Measurements from ENCODE around the gene CCDC192. TPM values are rescaled to one million over a fixed set of nuclear protein-coding genes. Genes with fewer than 3 reads are reported as not detected.

CCDC192 gene
- total RNA-seq, 1 experiment from 2014 or later: not detected

DNA sequence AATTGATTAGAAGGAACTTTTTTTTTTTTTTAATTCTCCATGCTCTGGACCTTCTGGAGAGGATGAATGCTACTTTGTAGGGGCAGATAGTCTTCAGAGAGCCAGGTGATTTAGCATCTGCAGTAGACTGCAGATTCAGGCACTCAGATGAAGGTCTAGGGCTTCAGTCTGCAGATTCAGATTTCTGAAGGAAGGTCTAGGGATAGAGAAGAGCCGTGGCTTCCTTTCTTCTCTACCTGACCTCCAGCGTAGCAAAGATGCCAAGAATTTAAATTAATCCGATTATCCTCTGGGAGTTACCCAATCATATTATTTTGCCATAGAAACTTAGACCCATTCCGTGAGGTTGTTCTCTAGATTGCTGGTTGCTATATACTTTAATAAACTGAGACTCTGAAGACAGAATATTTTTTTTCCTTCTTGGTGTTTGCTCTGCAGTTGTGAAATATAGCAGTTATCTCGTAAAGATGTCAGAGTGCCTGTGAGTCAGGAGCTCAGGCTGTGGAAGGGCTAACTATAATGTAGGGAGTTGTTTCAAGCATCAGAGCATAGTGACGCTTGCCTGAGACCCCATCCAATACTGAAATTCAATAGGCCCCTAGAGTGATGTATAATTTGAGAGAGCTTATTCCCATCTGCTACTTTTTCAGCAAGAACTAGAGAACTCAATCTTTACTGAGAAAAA lies 247.7 kb downstream of the CCDC192 start:
- Mint-ChIP-seq H3K9me3 (ENCODE audit: unreplicated experiment) (no peaks in the 10 kb centered on the region), H3K4me1 (ENCODE audit: insufficient read depth, unreplicated experiment) (no peaks in the 10 kb centered on the region), H3K27me3 (ENCODE audit: insufficient read depth, unreplicated experiment) (no peaks in the 10 kb centered on the region), H3K4me3 (ENCODE audit: unreplicated experiment) (no peak overlapping the region), H3K36me3 (ENCODE audit: insufficient read depth, unreplicated experiment) (peaks cover 12% of the 10 kb centered on the region), H3K27ac (ENCODE audit: low read depth, unreplicated experiment) (no peak overlapping the region)
- no peak for DNase-seq (ENCODE audit: unreplicated experiment)
- CTCF ChIA-PET: no interaction called here
- TF ChIP-seq, protein P1, sequence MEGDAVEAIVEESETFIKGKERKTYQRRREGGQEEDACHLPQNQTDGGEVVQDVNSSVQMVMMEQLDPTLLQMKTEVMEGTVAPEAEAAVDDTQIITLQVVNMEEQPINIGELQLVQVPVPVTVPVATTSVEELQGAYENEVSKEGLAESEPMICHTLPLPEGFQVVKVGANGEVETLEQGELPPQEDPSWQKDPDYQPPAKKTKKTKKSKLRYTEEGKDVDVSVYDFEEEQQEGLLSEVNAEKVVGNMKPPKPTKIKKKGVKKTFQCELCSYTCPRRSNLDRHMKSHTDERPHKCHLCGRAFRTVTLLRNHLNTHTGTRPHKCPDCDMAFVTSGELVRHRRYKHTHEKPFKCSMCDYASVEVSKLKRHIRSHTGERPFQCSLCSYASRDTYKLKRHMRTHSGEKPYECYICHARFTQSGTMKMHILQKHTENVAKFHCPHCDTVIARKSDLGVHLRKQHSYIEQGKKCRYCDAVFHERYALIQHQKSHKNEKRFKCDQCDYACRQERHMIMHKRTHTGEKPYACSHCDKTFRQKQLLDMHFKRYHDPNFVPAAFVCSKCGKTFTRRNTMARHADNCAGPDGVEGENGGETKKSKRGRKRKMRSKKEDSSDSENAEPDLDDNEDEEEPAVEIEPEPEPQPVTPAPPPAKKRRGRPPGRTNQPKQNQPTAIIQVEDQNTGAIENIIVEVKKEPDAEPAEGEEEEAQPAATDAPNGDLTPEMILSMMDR (IDR thresholded peaks at IDR 0.05; ENCODE audit: unreplicated experiment): no peak
- POLR2A ChIA-PET: interaction anchor here (0.6 to 1.5 kb wide), 4 partner anchors 8 to 34 kb away, joined by 3 to 6 read pairs (median 4); no protein-coding TSS in a partner anchor
- intact Hi-C loops (cut with micrococcal nuclease): no loop called here
- no TSS peak for BruUV-seq (replicated peaks)

DNA sequence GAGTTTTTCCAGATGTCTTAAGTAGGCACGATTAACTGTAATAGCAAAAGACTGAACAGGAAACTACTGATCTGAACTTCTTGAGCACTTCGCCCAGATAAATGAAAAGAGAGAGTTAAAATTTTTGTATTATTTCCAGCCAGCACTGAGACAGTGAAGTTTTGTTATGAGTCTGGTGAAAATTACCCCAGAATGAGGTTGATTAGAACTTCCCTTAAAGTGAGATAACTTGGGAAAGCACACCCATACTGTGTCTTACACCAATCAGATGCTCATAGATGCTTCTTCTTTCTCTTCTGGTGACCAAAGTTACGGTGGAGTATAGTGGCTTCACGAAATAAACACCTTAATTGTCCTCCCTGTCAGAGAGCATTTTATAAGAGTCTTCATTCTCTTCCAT lies 248.6 kb downstream of the CCDC192 start:
- BruUV-seq (replicated peaks): no TSS peak
- intact Hi-C loops (cut with micrococcal nuclease): no loop called here
- H3K27ac Mint-ChIP-seq (ENCODE audit: low read depth, unreplicated experiment): no peak overlapping the region
- no peaks in the 10 kb centered on the region for H3K9me3 Mint-ChIP-seq (ENCODE audit: unreplicated experiment)
- no peaks in the 10 kb centered on the region for H3K27me3 Mint-ChIP-seq (ENCODE audit: insufficient read depth, unreplicated experiment)
- peaks cover 12% of the 10 kb centered on the region for H3K36me3 Mint-ChIP-seq (ENCODE audit: insufficient read depth, unreplicated experiment)
- no peak overlapping the region for H3K4me3 Mint-ChIP-seq (ENCODE audit: unreplicated experiment)
- DNase-seq (ENCODE audit: unreplicated experiment): no peak
- peaks cover under 1% of the 10 kb centered on the region for H3K4me1 Mint-ChIP-seq (ENCODE audit: insufficient read depth, unreplicated experiment)
- CTCF ChIA-PET: interaction anchor here (0.6 to 1.2 kb wide), 2 partner anchors 68 to 116 kb away, joined by 3 read pairs; no protein-coding TSS in a partner anchor
- TF ChIP-seq, protein P1 (IDR thresholded peaks at IDR 0.05; ENCODE audit: unreplicated experiment): no peak
- POLR2A ChIA-PET: interaction anchor here (1.5 kb wide), 1 partner anchor 10 kb away, joined by 6 read pairs; no protein-coding TSS in a partner anchor

DNA sequence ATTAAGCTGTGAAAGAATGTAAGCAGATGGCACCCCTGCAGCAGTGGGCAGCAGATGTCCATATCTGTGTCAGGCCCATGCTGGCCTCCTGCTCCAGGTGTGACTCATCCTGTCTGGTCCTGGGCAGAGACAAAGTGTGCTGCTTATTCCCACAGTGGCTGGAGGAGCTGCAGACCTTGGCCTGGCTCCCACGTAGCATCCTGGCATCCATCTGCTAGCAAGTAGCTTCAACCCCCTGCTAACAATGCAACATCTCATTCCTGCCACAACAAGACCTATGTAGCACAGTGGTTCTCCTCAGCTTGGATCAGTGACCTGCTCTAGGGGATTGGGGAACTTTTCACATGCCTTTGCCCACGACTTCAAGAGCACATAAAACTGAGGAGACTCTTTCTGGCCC lies 254.0 kb downstream of the CCDC192 start:
- intact Hi-C loops (cut with micrococcal nuclease): no loop called here
- Mint-ChIP-seq H3K9me3 (ENCODE audit: unreplicated experiment) (no peaks in the 10 kb centered on the region), H3K4me3 (ENCODE audit: unreplicated experiment) (no peak overlapping the region), H3K4me1 (ENCODE audit: insufficient read depth, unreplicated experiment) (peaks cover 37% of the 10 kb centered on the region), H3K27me3 (ENCODE audit: insufficient read depth, unreplicated experiment) (no peaks in the 10 kb centered on the region), H3K36me3 (ENCODE audit: insufficient read depth, unreplicated experiment) (peaks cover 2% of the 10 kb centered on the region), H3K27ac (ENCODE audit: low read depth, unreplicated experiment) (no peak overlapping the region)
- ChIA-PET CTCF (interaction anchor here (0.6 to 1.1 kb wide), 3 partner anchors 49 to 244 kb away, joined by 3 to 4 read pairs (median 3); no protein-coding TSS in a partner anchor), POLR2A (interaction anchor here (0.7 to 0.9 kb wide), 3 partner anchors 125 to 202 kb away, joined by 3 to 4 read pairs (median 4); no protein-coding TSS in a partner anchor)
- TF ChIP-seq, protein P1 (IDR thresholded peaks at IDR 0.05; ENCODE audit: unreplicated experiment): no peak
- DNase-seq (ENCODE audit: unreplicated experiment): peak; percentile 92
- no TSS peak for BruUV-seq (replicated peaks)

DNA sequence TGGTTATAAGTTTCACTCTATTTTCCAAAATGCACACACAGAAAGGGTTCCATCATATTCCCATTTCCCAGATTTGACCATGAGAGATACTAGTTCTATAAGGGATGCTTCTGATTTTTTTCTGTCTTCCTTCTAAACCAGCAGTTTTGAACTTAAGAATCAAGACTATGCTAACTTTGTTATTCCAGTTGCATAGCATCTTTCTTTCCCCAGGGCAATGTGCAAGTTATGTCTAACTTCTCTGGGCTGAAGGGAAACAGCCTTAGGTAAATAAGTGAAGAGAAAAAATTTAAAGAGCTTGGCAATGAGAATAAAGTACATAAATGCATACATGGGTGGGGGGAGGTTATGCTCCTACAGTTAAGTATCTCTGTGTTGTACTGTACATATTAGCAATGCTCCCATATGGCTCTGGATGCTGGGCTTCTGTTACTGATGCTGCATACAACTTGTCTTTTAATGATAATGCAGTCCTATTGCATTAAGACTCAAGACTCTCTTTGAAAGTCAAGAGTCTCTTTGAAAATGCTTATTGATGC lies 254.6 kb downstream of the CCDC192 start:
- CTCF ChIA-PET: interaction anchor here (0.7 kb wide), 1 partner anchor 72 kb away, joined by 3 read pairs; no protein-coding TSS in a partner anchor
- no TSS peak for BruUV-seq (replicated peaks)

More for the DNA sequence above, 254.6 kb downstream of the CCDC192 start:
- DNase-seq (ENCODE audit: unreplicated experiment): no peak
- intact Hi-C loops (cut with micrococcal nuclease): no loop called here
- Mint-ChIP-seq H3K4me1 (ENCODE audit: insufficient read depth, unreplicated experiment) (peaks cover 37% of the 10 kb centered on the region), H3K27me3 (ENCODE audit: insufficient read depth, unreplicated experiment) (no peaks in the 10 kb centered on the region), H3K36me3 (ENCODE audit: insufficient read depth, unreplicated experiment) (no peaks in the 10 kb centered on the region), H3K9me3 (ENCODE audit: unreplicated experiment) (no peaks in the 10 kb centered on the region), H3K27ac (ENCODE audit: low read depth, unreplicated experiment) (no peak overlapping the region), H3K4me3 (ENCODE audit: unreplicated experiment) (no peak overlapping the region)
- TF ChIP-seq, protein P1 (IDR thresholded peaks at IDR 0.05; ENCODE audit: unreplicated experiment): no peak
- POLR2A ChIA-PET: interaction anchor here (0.7 to 0.9 kb wide), 3 partner anchors 125 to 202 kb away, joined by 3 to 4 read pairs (median 4); no protein-coding TSS in a partner anchor

Data from MCF 10A (cell line).